ENCODE results near the gene RPP38. TPM values are rescaled to one million over a fixed set of nuclear protein-coding genes. Genes with fewer than 3 reads are reported as not detected.

RPP38 gene
- total RNA-seq, 1 donor from 2014 or later = 13.0 TPM

- no peaks in the 10 kb centered on the region for H3K4me1 Mint-ChIP-seq (ENCODE audit: unreplicated experiment)
- H3K36me3 Mint-ChIP-seq (ENCODE audit: low read depth, unreplicated experiment) = peaks cover 7% of the 10 kb centered on the region
- no peaks in the 10 kb centered on the region for H3K27me3 Mint-ChIP-seq (ENCODE audit: unreplicated experiment)
- no peak overlapping the region for H3K4me3 Mint-ChIP-seq (ENCODE audit: unreplicated experiment)
- DNase-seq (ENCODE audit: low spot score) = no peak
- no peaks in the 10 kb centered on the region for H3K9me3 Mint-ChIP-seq (ENCODE audit: unreplicated experiment)
- TF ChIP-seq, protein P1, sequence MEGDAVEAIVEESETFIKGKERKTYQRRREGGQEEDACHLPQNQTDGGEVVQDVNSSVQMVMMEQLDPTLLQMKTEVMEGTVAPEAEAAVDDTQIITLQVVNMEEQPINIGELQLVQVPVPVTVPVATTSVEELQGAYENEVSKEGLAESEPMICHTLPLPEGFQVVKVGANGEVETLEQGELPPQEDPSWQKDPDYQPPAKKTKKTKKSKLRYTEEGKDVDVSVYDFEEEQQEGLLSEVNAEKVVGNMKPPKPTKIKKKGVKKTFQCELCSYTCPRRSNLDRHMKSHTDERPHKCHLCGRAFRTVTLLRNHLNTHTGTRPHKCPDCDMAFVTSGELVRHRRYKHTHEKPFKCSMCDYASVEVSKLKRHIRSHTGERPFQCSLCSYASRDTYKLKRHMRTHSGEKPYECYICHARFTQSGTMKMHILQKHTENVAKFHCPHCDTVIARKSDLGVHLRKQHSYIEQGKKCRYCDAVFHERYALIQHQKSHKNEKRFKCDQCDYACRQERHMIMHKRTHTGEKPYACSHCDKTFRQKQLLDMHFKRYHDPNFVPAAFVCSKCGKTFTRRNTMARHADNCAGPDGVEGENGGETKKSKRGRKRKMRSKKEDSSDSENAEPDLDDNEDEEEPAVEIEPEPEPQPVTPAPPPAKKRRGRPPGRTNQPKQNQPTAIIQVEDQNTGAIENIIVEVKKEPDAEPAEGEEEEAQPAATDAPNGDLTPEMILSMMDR (IDR thresholded peaks at IDR 0.05; ENCODE audit: unreplicated experiment) = no peak
- H3K27ac Mint-ChIP-seq (ENCODE audit: unreplicated experiment) = no peak overlapping the region
These were observed 21.5 kb downstream of the RPP38 start for GRCh38 chr10:15118615-15119014.

DNA sequence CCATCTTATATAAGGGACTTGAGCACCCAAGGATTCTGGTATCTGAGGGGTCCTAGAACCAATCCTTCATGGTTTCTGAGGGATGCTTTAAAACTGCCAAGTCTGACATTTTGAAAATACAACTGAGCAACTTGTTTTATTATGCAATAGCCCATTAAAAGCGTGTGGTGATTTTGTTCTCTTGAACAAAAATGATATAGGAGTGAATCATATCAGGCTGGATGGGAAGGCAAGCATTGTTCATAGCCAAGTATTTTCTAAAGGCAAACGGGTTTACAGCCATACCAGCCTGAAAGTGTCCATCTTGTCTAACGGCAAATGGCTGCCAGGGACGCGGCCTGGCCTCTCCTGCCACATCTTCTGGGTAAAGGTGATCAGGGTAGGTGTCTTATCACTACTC, 23.4 kb downstream of the RPP38 start:
- Mint-ChIP-seq H3K4me1 (ENCODE audit: unreplicated experiment) (no peaks in the 10 kb centered on the region), H3K4me3 (ENCODE audit: unreplicated experiment) (no peak overlapping the region), H3K27ac (ENCODE audit: unreplicated experiment) (no peak overlapping the region), H3K27me3 (ENCODE audit: unreplicated experiment) (no peaks in the 10 kb centered on the region), H3K9me3 (ENCODE audit: unreplicated experiment) (no peaks in the 10 kb centered on the region), H3K36me3 (ENCODE audit: low read depth, unreplicated experiment) (peaks cover 7% of the 10 kb centered on the region)
- DNase-seq (ENCODE audit: low spot score) = no peak
- TF ChIP-seq, protein P1 (IDR thresholded peaks at IDR 0.05; ENCODE audit: unreplicated experiment) = no peak

GRCh38 chr10:15121707-15122106, 24.6 kb downstream of the RPP38 start:
- H3K4me3 Mint-ChIP-seq (ENCODE audit: unreplicated experiment) = no peak overlapping the region
- TF ChIP-seq, protein P1 (IDR thresholded peaks at IDR 0.05; ENCODE audit: unreplicated experiment) = no peak
- no peak for DNase-seq (ENCODE audit: low spot score)
- peaks cover 2% of the 10 kb centered on the region for H3K27me3 Mint-ChIP-seq (ENCODE audit: unreplicated experiment)
- no peak overlapping the region for H3K27ac Mint-ChIP-seq (ENCODE audit: unreplicated experiment)
- H3K36me3 Mint-ChIP-seq (ENCODE audit: low read depth, unreplicated experiment) = peaks cover 11% of the 10 kb centered on the region
- H3K4me1 Mint-ChIP-seq (ENCODE audit: unreplicated experiment) = no peaks in the 10 kb centered on the region
- H3K9me3 Mint-ChIP-seq (ENCODE audit: unreplicated experiment) = no peaks in the 10 kb centered on the region

- Mint-ChIP-seq H3K4me3 (ENCODE audit: unreplicated experiment) (no peak overlapping the region), H3K27me3 (ENCODE audit: unreplicated experiment) (peaks cover 2% of the 10 kb centered on the region), H3K36me3 (ENCODE audit: low read depth, unreplicated experiment) (peaks cover 11% of the 10 kb centered on the region), H3K9me3 (ENCODE audit: unreplicated experiment) (no peaks in the 10 kb centered on the region), H3K4me1 (ENCODE audit: unreplicated experiment) (no peaks in the 10 kb centered on the region), H3K27ac (ENCODE audit: unreplicated experiment) (no peak overlapping the region)
- no peak for DNase-seq (ENCODE audit: low spot score)
- TF ChIP-seq, protein P1 (IDR thresholded peaks at IDR 0.05; ENCODE audit: unreplicated experiment) = no peak
These were observed 25.4 kb downstream of the RPP38 start for GRCh38 chr10:15122477-15123030.

DNA sequence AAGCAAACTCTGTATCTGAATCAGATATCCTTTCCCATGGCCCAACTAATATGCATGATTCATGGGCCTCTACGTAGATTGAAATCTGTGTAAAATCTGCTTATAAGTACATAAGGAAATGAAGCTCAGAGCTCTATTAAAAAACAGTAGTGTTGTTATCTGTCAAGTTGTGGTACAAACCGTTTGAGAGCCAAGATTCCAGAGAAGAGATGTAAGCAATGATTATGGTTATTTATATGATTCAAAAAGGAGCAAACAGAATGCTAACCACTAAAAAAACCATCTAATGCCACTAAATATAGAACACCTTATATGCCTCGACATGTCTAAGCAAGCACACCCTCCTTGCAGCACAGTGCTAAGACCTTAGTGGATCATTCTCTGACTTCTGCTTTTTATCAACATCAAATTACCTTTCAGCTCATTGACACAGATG, 26.6 kb downstream of the RPP38 start:
- Mint-ChIP-seq H3K27me3 (ENCODE audit: unreplicated experiment) (peaks cover 2% of the 10 kb centered on the region), H3K27ac (ENCODE audit: unreplicated experiment) (no peak overlapping the region), H3K4me3 (ENCODE audit: unreplicated experiment) (no peak overlapping the region), H3K36me3 (ENCODE audit: low read depth, unreplicated experiment) (peaks cover 11% of the 10 kb centered on the region), H3K4me1 (ENCODE audit: unreplicated experiment) (no peaks in the 10 kb centered on the region), H3K9me3 (ENCODE audit: unreplicated experiment) (no peaks in the 10 kb centered on the region)
- TF ChIP-seq, protein P1 (IDR thresholded peaks at IDR 0.05; ENCODE audit: unreplicated experiment) = no peak
- no peak for DNase-seq (ENCODE audit: low spot score)

Data from endothelial cell (in vitro differentiated cells).